ENCODE results near the gene KCNN2. TPM values are rescaled to one million over a fixed set of nuclear protein-coding genes. Genes with fewer than 3 reads are reported as not detected.

The KCNN2 gene
- total and polyA plus RNA-seq, 10 of the 15 experiments (the other 5 are each of a cell fraction or from before 2014, with no cell fraction given), result 0.21 to 3.6 (median 0.79) TPM

- TF ChIP-seq PBX3 (IDR thresholded peaks at IDR 0.05; ENCODE audit: insufficient replicate concordance, low read depth, low read length) (no peak), ETV6 (conservative IDR thresholded peaks at IDR 0.05 in 1 of 2, IDR thresholded peaks at IDR 0.05 in 1 of 2; ENCODE audit: borderline replicate concordance in 1 of 2, low read depth in 1 of 2) (no peak), CBX3 (IDR thresholded peaks at IDR 0.05; ENCODE audit: borderline replicate concordance, low read depth) (no peak), MTA2 (IDR thresholded peaks at IDR 0.05; ENCODE audit: low read depth) (no peak), USF2 (IDR thresholded peaks at IDR 0.05; ENCODE audit: borderline replicate concordance, low read depth, low read length) (no peak), RBBP5 (conservative IDR thresholded peaks at IDR 0.05) (no peak), RAD21 (IDR thresholded peaks at IDR 0.05; ENCODE audit: insufficient read depth, low read depth, low read length) (no peak), CUX1 (IDR thresholded peaks at IDR 0.05; ENCODE audit: insufficient replicate concordance, low read depth, low read length) (no peak), POLR2AphosphoS5 (IDR thresholded peaks at IDR 0.05; ENCODE audit: low read length) (no peak), DPF2 (IDR thresholded peaks at IDR 0.05) (no peak), CTCF (IDR thresholded peaks at IDR 0.05 in 2 of 3, conservative IDR thresholded peaks at IDR 0.05 in 1 of 3; ENCODE audit: control insufficient read depth in 2 of 3, extremely low read depth in 1 of 3, insufficient read depth in 1 of 3, low read depth in 3 of 3, low read length in 3 of 3) (no peak)
Observed at GRCh38 chr5:114473541-114473940, 111.7 kb downstream of the KCNN2 start (continued).
